SK-N-MC (cell line): Measurements from ENCODE around the gene LGALS1.

Source experiments
- EZH2 ChIP-seq: fragments of 200-600 bp; sonication (generic); IDR thresholded peaks from one replicate; pipeline ENCODE4 v1.6.1; 2017; ENCODE audit warnings: antibody characterized with exemption
- FOXP2 ChIP-seq: optimal IDR thresholded peaks from 2 replicates; pipeline ENCODE3; 2011; ENCODE audit warnings: mild to moderate bottlenecking, moderate library complexity; ENCODE audit not compliant: insufficient read depth; ENCODE audit errors: extremely low read length, control extremely low read depth
- POLR2AphosphoS5 ChIP-seq: IDR thresholded peaks from 2 replicates; pipeline ENCODE4 v1.6.1; 2012; ENCODE audit warnings: mild to moderate bottlenecking, low read depth, low read length, borderline replicate concordance

- TF ChIP-seq EZH2 (no peak), POLR2AphosphoS5 (no peak), FOXP2 (no peak)
Observed at GRCh38 chr22:37701141-37701786, 25.8 kb downstream of the LGALS1 start.
